ENCODE measurements around the gene GLT6D1. TPM values are rescaled to one million over a fixed set of nuclear protein-coding genes. Genes with fewer than 3 reads are reported as not detected.

GLT6D1 gene
- total RNA-seq, 2 donors from 2014 or later, result not detected

GRCh38 chr9:135575995-135576631 is 63.2 kb downstream of the GLT6D1 start:
- DNase-seq (ENCODE audit: low spot score), result no peak
- intact Hi-C loops (cut with DNase I), result no loop called here
- H3K27ac ChIP-seq, result no peak overlapping the region
- peaks cover 9% of the 10 kb centered on the region for H3K27me3 ChIP-seq (replicated peaks; ENCODE audit: insufficient read depth)
- no peak overlapping the region for H3K4me3 ChIP-seq
- no peaks in the 10 kb centered on the region for H3K36me3 ChIP-seq
- WGBS, result 71% methylated on average over 22 of the region's 22 CpGs
- TF ChIP-seq CTCF (IDR thresholded peaks at IDR 0.05) (no peak), POLR2AphosphoS5 (IDR thresholded peaks at IDR 0.05) (no peak), POLR2A (IDR thresholded peaks at IDR 0.05) (no peak)
- H3K4me1 ChIP-seq (replicated peaks), result no peaks in the 10 kb centered on the region
- H3K9me3 ChIP-seq, result no peaks in the 10 kb centered on the region

GRCh38 chr9:135574943-135575342 is 64.4 kb downstream of the GLT6D1 start:
- peaks cover 9% of the 10 kb centered on the region for H3K27me3 ChIP-seq (replicated peaks; ENCODE audit: insufficient read depth)
- intact Hi-C loops (cut with DNase I), result no loop called here
- H3K4me3 ChIP-seq, result no peak overlapping the region
- no peak overlapping the region for H3K27ac ChIP-seq
- DNase-seq (ENCODE audit: low spot score), result no peak
- TF ChIP-seq CTCF (IDR thresholded peaks at IDR 0.05), result no peak
- 94% methylated on average over 15 of the region's 15 CpGs for WGBS
- H3K9me3 ChIP-seq, result no peaks in the 10 kb centered on the region
- no peaks in the 10 kb centered on the region for H3K36me3 ChIP-seq
- no peaks in the 10 kb centered on the region for H3K4me1 ChIP-seq (replicated peaks)

- WGBS, result 81% methylated on average over 14 of the region's 14 CpGs
- intact Hi-C loops (cut with DNase I), result no loop called here
- Histone ChIP-seq H3K27me3 (replicated peaks; ENCODE audit: insufficient read depth) (peaks cover 9% of the 10 kb centered on the region), H3K36me3 (no peaks in the 10 kb centered on the region), H3K4me1 (replicated peaks) (no peaks in the 10 kb centered on the region), H3K4me3 (no peak overlapping the region), H3K27ac (no peak overlapping the region), H3K9me3 (no peaks in the 10 kb centered on the region)
- TF ChIP-seq POLR2AphosphoS5 (IDR thresholded peaks at IDR 0.05), result no peak
- TF ChIP-seq CTCF (IDR thresholded peaks at IDR 0.05), result no peak
- TF ChIP-seq POLR2A (IDR thresholded peaks at IDR 0.05), result no peak
- DNase-seq (ENCODE audit: low spot score), result no peak
Measured at GRCh38 chr9:135574331-135574730, 65.0 kb downstream of the GLT6D1 start.

Other genes with a start within 250 kb of the GLT6D1 start
- gene PPP1R26, start 159.8 kb downstream of the GLT6D1 start, total RNA-seq, result 10 to 100 TPM; 15.3 to 41.9 TPM
- 10 to 100 TPM; 55.6 to 55.9 TPM for gene MRPS2, start 138.9 kb downstream of the GLT6D1 start, total RNA-seq
- gene LCN1, start 118.1 kb downstream of the GLT6D1 start, total RNA-seq, result not detected
- gene OBP2A, start 93.4 kb downstream of the GLT6D1 start, total RNA-seq, result 10 to 100 TPM in 1 of 2 donors, not detected in 1; 19.7 TPM
- gene PAEP, start 77.8 kb downstream of the GLT6D1 start, total RNA-seq, result 1 to 10 TPM in 1 of 2 donors, not detected in 1; 3.0 TPM
- not detected for gene LCN9, start 23.8 kb upstream of the GLT6D1 start, total RNA-seq
- 10 to 100 TPM in 1 of 2 donors, not detected in 1; 16.8 TPM for gene SOHLH1, start 59.9 kb upstream of the GLT6D1 start, total RNA-seq
- 1 to 10 TPM in 1 of 2 donors, under 1 TPM in 1; 0.09 to 3.0 TPM for gene KCNT1, start 62.6 kb upstream of the GLT6D1 start, total RNA-seq